ENCODE data around the gene MECP2. TPM values are rescaled to one million over a fixed set of nuclear protein-coding genes. Genes with fewer than 3 reads are reported as not detected.
A peak's percentile ranks its signal among the peaks of the same experiment; 100 is the strongest.

The MECP2 gene
- total and polyA plus RNA-seq, 12 donors: 14.0 to 39.3 (median 36.2) TPM

- Histone ChIP-seq H3K27me3 (peaks cover 0 to 64% (median 0%) of the 10 kb centered on the region in 7 donors), H3K36me3 (no peaks in the 10 kb centered on the region), H3K4me3 (no peak overlapping the region), H3K9me3 (peaks cover 0 to 3% (median 0%) of the 10 kb centered on the region in 11 donors), H3K4me1 (peaks cover 0 to 4% (median under 1%) of the 10 kb centered on the region in 9 donors), H3K27ac (no peak overlapping the region)
- TF ChIP-seq CTCF (IDR thresholded peaks at IDR 0.05): no peak
- intact Hi-C loops (cut with DNase I): no loop called here
- WGBS, 2 donors: 94 to 97% methylated on average over 13 to 14 of the region's 14 CpGs
- no peak for DNase-seq
- ATAC-seq: no peak
Measured at GRCh38 chrX:153989973-153990655, 107.4 kb downstream of the MECP2 start.

- WGBS, 2 donors: 82 to 86% methylated on average over 12 of the region's 12 CpGs
- peaks cover 0 to 74% (median 0%) of the 10 kb centered on the region in 7 donors for H3K27me3 ChIP-seq
- ATAC-seq (no peak), DNase-seq (no peak)
- H3K36me3 ChIP-seq: no peaks in the 10 kb centered on the region
- intact Hi-C loops (cut with DNase I): no loop called here
- no peak for TF ChIP-seq CTCF (IDR thresholded peaks at IDR 0.05)
- H3K4me3 ChIP-seq: no peak overlapping the region
- H3K9me3 ChIP-seq: peaks cover 0 to 3% (median 0%) of the 10 kb centered on the region in 11 donors
- H3K4me1 ChIP-seq: peaks cover 0 to 20% (median 4%) of the 10 kb centered on the region in 9 donors
- no peak overlapping the region for H3K27ac ChIP-seq
Measured at GRCh38 chrX:153988493-153988892, 109.0 kb downstream of the MECP2 start.

GRCh38 chrX:153984351-153985178 lies 113.0 kb downstream of the MECP2 start:
- peaks cover 0 to 48% (median 4%) of the 10 kb centered on the region in 9 donors for H3K4me1 ChIP-seq
- WGBS, 2 donors: 79 to 87% methylated on average over 20 of the region's 20 CpGs
- peak overlapping the region in 8 of 10 donors; percentile 13 to 81 (median 60) for H3K27ac ChIP-seq
- intact Hi-C loops (cut with DNase I): no loop called here
- peaks cover 0 to 70% (median 0%) of the 10 kb centered on the region in 7 donors for H3K27me3 ChIP-seq
- no peaks in the 10 kb centered on the region for H3K36me3 ChIP-seq
- no peak for DNase-seq
- peak overlapping the region in 1 of 10 donors; percentile 14 for H3K4me3 ChIP-seq
- TF ChIP-seq CTCF (IDR thresholded peaks at IDR 0.05): no peak
- ATAC-seq: peak in 2 of 8 donors; percentile 10 to 26
- H3K9me3 ChIP-seq: no peaks in the 10 kb centered on the region

GRCh38 chrX:153983321-153983801 lies 114.2 kb downstream of the MECP2 start:
- ATAC-seq: no peak
- Histone ChIP-seq H3K36me3 (no peaks in the 10 kb centered on the region), H3K27me3 (peaks cover 0 to 78% (median 0%) of the 10 kb centered on the region in 7 donors), H3K27ac (peak overlapping the region in 1 of 10 donors; percentile 81), H3K4me1 (peaks cover 0 to 48% (median 4%) of the 10 kb centered on the region in 9 donors), H3K4me3 (no peak overlapping the region), H3K9me3 (no peaks in the 10 kb centered on the region)
- TF ChIP-seq CTCF (IDR thresholded peaks at IDR 0.05): no peak
- intact Hi-C loops (cut with DNase I): no loop called here
- WGBS, 2 donors: 88 to 89% methylated on average over 11 to 12 of the region's 12 CpGs
- DNase-seq: no peak
